ENCODE measurements around the gene GPR37. TPM values are rescaled to one million over a fixed set of nuclear protein-coding genes. Genes with fewer than 3 reads are reported as not detected.

The GPR37 gene
- total RNA-seq, 2 donors from 2014 or later, result 1.6 to 69.4 TPM

- Histone ChIP-seq H3K27me3 (replicated peaks; ENCODE audit: insufficient read depth) (no peaks in the 10 kb centered on the region), H3K9me3 (no peaks in the 10 kb centered on the region), H3K27ac (no peak overlapping the region), H3K4me3 (no peak overlapping the region), H3K4me1 (replicated peaks) (no peaks in the 10 kb centered on the region), H3K36me3 (no peaks in the 10 kb centered on the region)
- WGBS, result 100% methylated on average over 1 of the region's 1 CpG
- DNase-seq (ENCODE audit: low spot score), result no peak
- intact Hi-C loops (cut with DNase I), result no loop called here
- TF ChIP-seq CTCF (IDR thresholded peaks at IDR 0.05) (no peak), POLR2AphosphoS5 (IDR thresholded peaks at IDR 0.05) (no peak), POLR2A (IDR thresholded peaks at IDR 0.05) (no peak)
Measured at GRCh38 chr7:124716894-124717293, 48.7 kb downstream of the GPR37 start.

GRCh38 chr7:124713086-124713485 is 52.5 kb downstream of the GPR37 start:
- intact Hi-C loops (cut with DNase I), result no loop called here
- Histone ChIP-seq H3K4me1 (replicated peaks) (no peaks in the 10 kb centered on the region), H3K9me3 (no peaks in the 10 kb centered on the region), H3K27me3 (replicated peaks; ENCODE audit: insufficient read depth) (no peaks in the 10 kb centered on the region), H3K27ac (no peak overlapping the region), H3K4me3 (no peak overlapping the region), H3K36me3 (no peaks in the 10 kb centered on the region)
- TF ChIP-seq POLR2AphosphoS5 (IDR thresholded peaks at IDR 0.05), result no peak
- no peak for TF ChIP-seq POLR2A (IDR thresholded peaks at IDR 0.05)
- TF ChIP-seq CTCF (IDR thresholded peaks at IDR 0.05), result no peak
- no peak for DNase-seq (ENCODE audit: low spot score)
- WGBS, result 78% methylated on average over 3 of the region's 3 CpGs

GRCh38 chr7:124712017-124712416 is 53.6 kb downstream of the GPR37 start:
- Histone ChIP-seq H3K4me1 (replicated peaks) (no peaks in the 10 kb centered on the region), H3K27me3 (replicated peaks; ENCODE audit: insufficient read depth) (no peaks in the 10 kb centered on the region), H3K27ac (no peak overlapping the region), H3K4me3 (no peak overlapping the region), H3K36me3 (no peaks in the 10 kb centered on the region), H3K9me3 (no peaks in the 10 kb centered on the region)
- no peak for DNase-seq (ENCODE audit: low spot score)
- intact Hi-C loops (cut with DNase I), result no loop called here
- TF ChIP-seq POLR2AphosphoS5 (IDR thresholded peaks at IDR 0.05) (no peak), CTCF (IDR thresholded peaks at IDR 0.05) (no peak), POLR2A (IDR thresholded peaks at IDR 0.05) (no peak)

- Histone ChIP-seq H3K4me3 (no peak overlapping the region), H3K4me1 (replicated peaks) (no peaks in the 10 kb centered on the region), H3K9me3 (no peaks in the 10 kb centered on the region), H3K27me3 (replicated peaks; ENCODE audit: insufficient read depth) (no peaks in the 10 kb centered on the region), H3K27ac (no peak overlapping the region), H3K36me3 (no peaks in the 10 kb centered on the region)
- TF ChIP-seq POLR2A (IDR thresholded peaks at IDR 0.05) (no peak), POLR2AphosphoS5 (IDR thresholded peaks at IDR 0.05) (no peak), CTCF (IDR thresholded peaks at IDR 0.05) (no peak)
- WGBS, result 41% methylated on average over 2 of the region's 2 CpGs
- no peak for DNase-seq (ENCODE audit: low spot score)
- intact Hi-C loops (cut with DNase I), result no loop called here
Measured at GRCh38 chr7:124702385-124702784, 63.2 kb downstream of the GPR37 start.

- no peak overlapping the region for H3K27ac ChIP-seq
- H3K9me3 ChIP-seq, result no peaks in the 10 kb centered on the region
- H3K36me3 ChIP-seq, result no peaks in the 10 kb centered on the region
- DNase-seq (ENCODE audit: low spot score), result no peak
- intact Hi-C loops (cut with DNase I), result no loop called here
- 34% methylated on average over 2 of the region's 2 CpGs for WGBS
- no peaks in the 10 kb centered on the region for H3K4me1 ChIP-seq (replicated peaks)
- H3K27me3 ChIP-seq (replicated peaks; ENCODE audit: insufficient read depth), result no peaks in the 10 kb centered on the region
- no peak for TF ChIP-seq POLR2A (IDR thresholded peaks at IDR 0.05)
- no peak for TF ChIP-seq CTCF (IDR thresholded peaks at IDR 0.05)
- H3K4me3 ChIP-seq, result no peak overlapping the region
Measured at GRCh38 chr7:124701955-124702354, 63.6 kb downstream of the GPR37 start.

All from prostate gland (tissue), 2 donors.